ENCODE data around the gene KIRREL1.

- TF ChIP-seq EZH2 (IDR thresholded peaks at IDR 0.05; ENCODE audit: insufficient read depth, low read length) (no peak), CTCF (IDR thresholded peaks at IDR 0.05; ENCODE audit: insufficient read depth, low read depth, low read length) (peak; percentile 42)
Measured at GRCh38 chr1:157948312-157949073, 45.0 kb upstream of the KIRREL1 start.
